Fibroblast of lung (primary cell): ENCODE data around the gene MAST3. TPM values are rescaled to one million over a fixed set of nuclear protein-coding genes. Genes with fewer than 3 reads are reported as not detected.

Experiments
- DNase-seq, 2 donors: peaks; one replicate each; pipeline versions ENCODE4 v3.0.0 to v3.0.0-alpha.2; 2010; ENCODE audit warnings: low read depth in 2 of 2
- H2AFZ ChIP-seq: 2 replicates; pipeline ENCODE4 v1.5.1; 2012; ENCODE audit warnings: low read length, control low read depth, inconsistent platforms
- H3K27ac ChIP-seq: 2 replicates; pipeline ENCODE4 v1.5.1; 2011; ENCODE audit warnings: low read length, control low read depth; ENCODE audit not compliant: insufficient read depth
- H3K27me3 ChIP-seq: 2 replicates; pipeline ENCODE4 v1.5.1; 2011; ENCODE audit warnings: mild to moderate bottlenecking, low read length; ENCODE audit not compliant: control insufficient read depth, insufficient read depth
- H3K36me3 ChIP-seq: 2 replicates; pipeline ENCODE4 v1.5.1; 2011; ENCODE audit warnings: low read length; ENCODE audit not compliant: control insufficient read depth, insufficient read depth
- H3K4me1 ChIP-seq: 2 replicates; pipeline ENCODE4 v1.5.1; 2011; ENCODE audit warnings: low read length; ENCODE audit not compliant: control insufficient read depth, insufficient read depth; ENCODE audit errors: extremely low read depth
- H3K4me2 ChIP-seq: 2 replicates; pipeline ENCODE4 v1.5.1; 2011; ENCODE audit warnings: low read length, control low read depth; ENCODE audit not compliant: insufficient read depth; ENCODE audit errors: extremely low read depth
- H3K4me3 ChIP-seq, 4 experiments: fragments of 200-600 bp in 1 of 4; sonication (generic) in 1 of 4; replicated peaks in 1 of 4; 2 replicates each; pipeline ENCODE4 v1.5.1; 2011 to 2016; ENCODE audit warnings: low read length in 4 of 4, low read depth in 3 of 4, mild to moderate bottlenecking in 3 of 4, control low read depth in 2 of 4, inconsistent platforms in 1 of 4, mixed read lengths in 1 of 4; ENCODE audit not compliant: insufficient read depth in 1 of 4; ENCODE audit errors: control extremely low read depth in 1 of 4
- H3K79me2 ChIP-seq: 2 replicates; pipeline ENCODE4 v1.5.1; 2012; ENCODE audit warnings: mild to moderate bottlenecking, low read length, inconsistent platforms; ENCODE audit not compliant: control insufficient read depth, insufficient read depth
- H3K9ac ChIP-seq: 2 replicates; pipeline ENCODE4 v1.5.1; 2011; ENCODE audit warnings: mild to moderate bottlenecking, low read length, control low read depth; ENCODE audit not compliant: insufficient read depth
- H3K9me3 ChIP-seq: 2 replicates; pipeline ENCODE4 v1.5.1; 2012; ENCODE audit warnings: low read depth, low read length; ENCODE audit not compliant: control insufficient read depth, insufficient read depth
- H4K20me1 ChIP-seq: 2 replicates; pipeline ENCODE4 v1.5.1; 2011; ENCODE audit warnings: low read length; ENCODE audit not compliant: control insufficient read depth, insufficient read depth; ENCODE audit errors: extremely low read depth
- CTCF ChIP-seq, 2 donors: IDR thresholded peaks in 1 of 2; conservative IDR thresholded peaks in 1 of 2; 1 replicate in 1 of 2; 2 replicates in 1 of 2; pipeline ENCODE4 v1.5.1; 2011 to 2012; ENCODE audit warnings: low read length in 2 of 2, control low read depth in 1 of 2, inconsistent platforms in 1 of 2, low read depth in 1 of 2, mild to moderate bottlenecking in 1 of 2
- EZH2 ChIP-seq: IDR thresholded peaks from 2 replicates; pipeline ENCODE4 v1.5.1; 2012; ENCODE audit warnings: low read length, control low read depth, mild to moderate bottlenecking; ENCODE audit errors: missing control alignments
- polyA plus RNA-seq, 2 donors: library from polyadenylated mRNA; depleted of rRNA in 1 of 2; stranded (reverse) in 1 of 2; unstranded in 1 of 2; fragments of >200 nt; gene quantifications; 2 replicates each; pipeline ENCODE4 v1.2.1, GENCODE V29; 2011 to 2012; ENCODE audit warnings: missing spikeins in 1 of 2
- total RNA-seq: library from RNA; depleted of rRNA; stranded (reverse); fragments of >200 nt; gene quantifications from 2 replicates; pipeline ENCODE4 v1.2.1, GENCODE V29; 2014

Gene MAST3
- total and polyA plus RNA-seq, 2 donors (not counting 1 experiment from before 2014, with no cell fraction given) = 2.0 to 4.1 TPM

- Histone ChIP-seq H3K9ac (no peak overlapping the region), H2AFZ (no peak overlapping the region), H4K20me1 (no peaks in the 10 kb centered on the region), H3K4me2 (no peak overlapping the region), H3K27ac (no peak overlapping the region), H3K4me3 (no peak overlapping the region), H3K27me3 (no peaks in the 10 kb centered on the region), H3K9me3 (no peaks in the 10 kb centered on the region), H3K36me3 (peaks cover 10% of the 10 kb centered on the region), H3K79me2 (no peaks in the 10 kb centered on the region), H3K4me1 (no peaks in the 10 kb centered on the region)
- no peak for DNase-seq
- TF ChIP-seq CTCF (conservative IDR thresholded peaks at IDR 0.05 in 1 of 2, IDR thresholded peaks at IDR 0.05 in 1 of 2; ENCODE audit: low read depth in 1 of 2, low read length in 2 of 2) (no peak), EZH2 (no peak)
These were observed 28.5 kb downstream of the MAST3 start for GRCh38 chr19:18126097-18126496.

GRCh38 chr19:18128044-18128443 lies 30.5 kb downstream of the MAST3 start:
- no peak overlapping the region for H3K4me2 ChIP-seq
- H3K9me3 ChIP-seq = no peaks in the 10 kb centered on the region
- H3K36me3 ChIP-seq = peaks cover 10% of the 10 kb centered on the region
- no peak overlapping the region for H3K27ac ChIP-seq
- H3K27me3 ChIP-seq = no peaks in the 10 kb centered on the region
- no peak overlapping the region for H3K4me3 ChIP-seq
- DNase-seq = no peak
- no peaks in the 10 kb centered on the region for H4K20me1 ChIP-seq
- H3K79me2 ChIP-seq = no peaks in the 10 kb centered on the region
- TF ChIP-seq CTCF (conservative IDR thresholded peaks at IDR 0.05 in 1 of 2, IDR thresholded peaks at IDR 0.05 in 1 of 2; ENCODE audit: low read depth in 1 of 2, low read length in 2 of 2) (no peak), EZH2 (no peak)
- no peak overlapping the region for H3K9ac ChIP-seq
- no peaks in the 10 kb centered on the region for H3K4me1 ChIP-seq
- no peak overlapping the region for H2AFZ ChIP-seq

- no peaks in the 10 kb centered on the region for H3K27me3 ChIP-seq
- H4K20me1 ChIP-seq = no peaks in the 10 kb centered on the region
- H3K9ac ChIP-seq = no peak overlapping the region
- no peak overlapping the region for H3K4me2 ChIP-seq
- H3K36me3 ChIP-seq = peaks cover 4% of the 10 kb centered on the region
- no peaks in the 10 kb centered on the region for H3K4me1 ChIP-seq
- H3K79me2 ChIP-seq = no peaks in the 10 kb centered on the region
- no peak overlapping the region for H3K4me3 ChIP-seq
- H3K9me3 ChIP-seq = no peaks in the 10 kb centered on the region
- no peak for DNase-seq
- TF ChIP-seq CTCF (conservative IDR thresholded peaks at IDR 0.05 in 1 of 2, IDR thresholded peaks at IDR 0.05 in 1 of 2; ENCODE audit: low read depth in 1 of 2, low read length in 2 of 2) (no peak), EZH2 (no peak)
- no peak overlapping the region for H3K27ac ChIP-seq
- no peak overlapping the region for H2AFZ ChIP-seq
These were observed 31.2 kb downstream of the MAST3 start for GRCh38 chr19:18128805-18129204.
